RWPE2 (cell line): ENCODE results near the gene DLG5.

Source experiments
- ATAC-seq: fragments of 200-7000 bp; cut with Tn5 transposase; 3 replicates; pipeline ENCODE4 v1.9.1; 2021; ENCODE audit warnings: low read depth
- DNase-seq: peaks from one replicate; pipeline ENCODE4 v3.0.0-alpha.2; 2020; ENCODE audit warnings: low spot score
- H3K27ac ChIP-seq: fragments of 450-650 bp; 2 replicates; pipeline ENCODE4 v1.5.1; 2017; ENCODE audit warnings: mild to moderate bottlenecking; ENCODE audit not compliant: poor library complexity, severe bottlenecking
- H3K27me3 ChIP-seq: fragments of 250-450 bp; sonication (Bioruptor Pico); 2 replicates; pipeline ENCODE4 v1.5.1; 2021; ENCODE audit warnings: mild to moderate bottlenecking, moderate library complexity; ENCODE audit not compliant: insufficient read depth, poor library complexity, severe bottlenecking
- H3K36me3 ChIP-seq: fragments of 250-450 bp; sonication (Bioruptor Pico); 2 replicates; pipeline ENCODE4 v1.5.1; 2020; ENCODE audit warnings: low read depth, mild to moderate bottlenecking, moderate library complexity
- H3K4me1 ChIP-seq: fragments of 250-450 bp; sonication (Bioruptor Pico); 2 replicates; pipeline ENCODE4 v1.5.1; 2021; ENCODE audit warnings: mild to moderate bottlenecking, moderate library complexity; ENCODE audit not compliant: insufficient read depth, poor library complexity, severe bottlenecking
- H3K4me3 ChIP-seq: fragments of 250-450 bp; sonication (Bioruptor Pico); 2 replicates; pipeline ENCODE4 v1.5.1; 2021; ENCODE audit warnings: mild to moderate bottlenecking, moderate library complexity; ENCODE audit not compliant: severe bottlenecking
- H3K9me3 ChIP-seq: fragments of 250-450 bp; sonication (Bioruptor Pico); 2 replicates; pipeline ENCODE4 v1.5.1; 2021; ENCODE audit warnings: mild to moderate bottlenecking, moderate library complexity; ENCODE audit not compliant: severe bottlenecking
- CTCF ChIP-seq: fragments of 450-650 bp; IDR thresholded peaks from one replicate; pipeline ENCODE4 v1.5.1; 2017; ENCODE audit warnings: mild to moderate bottlenecking, moderate library complexity; ENCODE audit not compliant: poor library complexity, severe bottlenecking

DLG5 gene

GRCh38 chr10:77829356-77829755, 97.2 kb downstream of the DLG5 start:
- Histone ChIP-seq H3K27me3 (no peaks in the 10 kb centered on the region), H3K27ac (no peak overlapping the region), H3K36me3 (peaks cover 97% of the 10 kb centered on the region), H3K9me3 (no peaks in the 10 kb centered on the region), H3K4me1 (no peaks in the 10 kb centered on the region), H3K4me3 (no peak overlapping the region)
- no peak for TF ChIP-seq CTCF
- ATAC-seq (no peak), DNase-seq (no peak)

GRCh38 chr10:77828377-77828776, 98.2 kb downstream of the DLG5 start:
- H3K36me3 ChIP-seq: peaks cover 97% of the 10 kb centered on the region
- TF ChIP-seq CTCF: no peak
- no peaks in the 10 kb centered on the region for H3K9me3 ChIP-seq
- ATAC-seq (no peak), DNase-seq (no peak)
- H3K27me3 ChIP-seq: no peaks in the 10 kb centered on the region
- no peak overlapping the region for H3K4me3 ChIP-seq
- no peaks in the 10 kb centered on the region for H3K4me1 ChIP-seq
- no peak overlapping the region for H3K27ac ChIP-seq

GRCh38 chr10:77827366-77827765, 99.2 kb downstream of the DLG5 start:
- Histone ChIP-seq H3K4me3 (no peak overlapping the region), H3K27me3 (no peaks in the 10 kb centered on the region), H3K27ac (no peak overlapping the region), H3K4me1 (no peaks in the 10 kb centered on the region), H3K36me3 (peaks cover 97% of the 10 kb centered on the region), H3K9me3 (no peaks in the 10 kb centered on the region)
- no peak for TF ChIP-seq CTCF
- ATAC-seq: no peak
- no peak for DNase-seq

- no peaks in the 10 kb centered on the region for H3K27me3 ChIP-seq
- peaks cover 2% of the 10 kb centered on the region for H3K4me1 ChIP-seq
- ATAC-seq (no peak; the same call in 2 of the 3 replicates), DNase-seq (no peak)
- H3K9me3 ChIP-seq: no peaks in the 10 kb centered on the region
- H3K36me3 ChIP-seq: peaks cover 97% of the 10 kb centered on the region
- H3K27ac ChIP-seq: no peak overlapping the region
- no peak overlapping the region for H3K4me3 ChIP-seq
- no peak for TF ChIP-seq CTCF
Observed at GRCh38 chr10:77825965-77826364, 100.6 kb downstream of the DLG5 start.

GRCh38 chr10:77824908-77825307, 101.6 kb downstream of the DLG5 start:
- ATAC-seq (no peak), DNase-seq (no peak)
- TF ChIP-seq CTCF: no peak
- Histone ChIP-seq H3K4me1 (peaks cover 13% of the 10 kb centered on the region), H3K27me3 (no peaks in the 10 kb centered on the region), H3K9me3 (no peaks in the 10 kb centered on the region), H3K4me3 (no peak overlapping the region), H3K27ac (no peak overlapping the region), H3K36me3 (peaks cover 97% of the 10 kb centered on the region)
